ENCODE measurements around the gene FUOM.

FUOM gene

GRCh38 chr10:133384071-133384470 lies 26.3 kb upstream of the FUOM start:
- H3K9ac ChIP-seq: peak overlapping the region in 4 of 11 experiments; percentile 26 to 47 (median 31); a peak in 3 of 22 replicates
- H3K4me3 ChIP-seq: no peak overlapping the region
- no peak for TF ChIP-seq Cebpa-rat (IDR thresholded peaks at IDR 0.05)
- H3K4me1 ChIP-seq: peaks cover 31 to 80% (median 58%) of the 10 kb centered on the region in 10 experiments
- peaks cover 0 to 9% (median 0%) of the 10 kb centered on the region in 11 experiments; a peak in 3 of 22 replicates for H4K20me1 ChIP-seq
- H3K9me3 ChIP-seq (replicated peaks in 1 of 11): no peaks in the 10 kb centered on the region
- peaks cover 0 to 7% (median 0%) of the 10 kb centered on the region in 11 experiments; a peak in 1 of 22 replicates for H3K27me3 ChIP-seq
- peak overlapping the region in 2 of 11 experiments; percentile 36 to 46; a peak in 4 of 22 replicates for H3K27ac ChIP-seq
- H3K36me3 ChIP-seq: peaks cover 0 to 12% (median 0%) of the 10 kb centered on the region in 11 experiments; a peak in 1 of 22 replicates
- peak overlapping the region in 9 of 11 experiments; percentile 6 to 74 (median 56); a peak in 16 of 22 replicates for H3K4me2 ChIP-seq

- Histone ChIP-seq H4K20me1 (peaks cover 0 to 9% (median 0%) of the 10 kb centered on the region in 11 experiments; a peak in 3 of 22 replicates), H3K4me1 (peaks cover 27 to 80% (median 55%) of the 10 kb centered on the region in 10 experiments), H3K4me3 (no peak overlapping the region), H3K4me2 (peak overlapping the region in 8 of 11 experiments; percentile 27 to 74 (median 60); a peak in 15 of 22 replicates), H3K27ac (peak overlapping the region in 2 of 11 experiments; percentile 36 to 46; a peak in 3 of 22 replicates), H3K9ac (peak overlapping the region in 3 of 11 experiments; percentile 26 to 47 (median 35); a peak in 2 of 22 replicates), H3K9me3 (replicated peaks in 1 of 11) (no peaks in the 10 kb centered on the region), H3K36me3 (peaks cover 0 to 12% (median 0%) of the 10 kb centered on the region in 11 experiments; a peak in 1 of 22 replicates), H3K27me3 (peaks cover 0 to 7% (median 0%) of the 10 kb centered on the region in 11 experiments; a peak in 1 of 22 replicates)
- no peak for TF ChIP-seq Cebpa-rat (IDR thresholded peaks at IDR 0.05)
Observed at GRCh38 chr10:133383551-133383950, 25.7 kb upstream of the FUOM start.

- Histone ChIP-seq H4K20me1 (peaks cover 0 to 9% (median 0%) of the 10 kb centered on the region in 11 experiments; a peak in 3 of 22 replicates), H3K9ac (no peak overlapping the region; a peak in 1 of 22 replicates), H3K4me2 (peak overlapping the region; percentile 77 to 99 (median 96)), H3K36me3 (peaks cover 0 to 12% (median 0%) of the 10 kb centered on the region in 11 experiments; a peak in 1 of 22 replicates), H3K4me3 (no peak overlapping the region), H3K27me3 (peaks cover 0 to 7% (median 0%) of the 10 kb centered on the region in 11 experiments; a peak in 1 of 22 replicates), H3K9me3 (replicated peaks in 1 of 11) (no peaks in the 10 kb centered on the region), H3K4me1 (peaks cover 30 to 76% (median 55%) of the 10 kb centered on the region in 10 experiments), H3K27ac (no peak overlapping the region)
- TF ChIP-seq Cebpa-rat (IDR thresholded peaks at IDR 0.05): no peak
Observed at GRCh38 chr10:133381036-133381435, 23.2 kb upstream of the FUOM start.

- H3K9ac ChIP-seq: peak overlapping the region; percentile 63 to 87 (median 76); a peak in 20 of 22 replicates
- H3K4me1 ChIP-seq: peaks cover 30 to 73% (median 57%) of the 10 kb centered on the region in 10 experiments
- H3K4me2 ChIP-seq: peak overlapping the region; percentile 91 to 99 (median 96)
- no peak for TF ChIP-seq Cebpa-rat (IDR thresholded peaks at IDR 0.05)
- no peaks in the 10 kb centered on the region for H3K9me3 ChIP-seq (replicated peaks in 1 of 11)
- H3K36me3 ChIP-seq: peaks cover 0 to 12% (median 0%) of the 10 kb centered on the region in 11 experiments; a peak in 1 of 22 replicates
- H3K4me3 ChIP-seq: peak overlapping the region; percentile 69 to 90 (median 76)
- peaks cover 0 to 7% (median 0%) of the 10 kb centered on the region in 11 experiments; a peak in 1 of 22 replicates for H3K27me3 ChIP-seq
- peak overlapping the region in 6 of 11 experiments; percentile 40 to 64 (median 54); a peak in 6 of 22 replicates for H3K27ac ChIP-seq
- H4K20me1 ChIP-seq: peaks cover 0 to 9% (median 0%) of the 10 kb centered on the region in 11 experiments; a peak in 3 of 22 replicates
Observed at GRCh38 chr10:133379801-133380666, 22.2 kb upstream of the FUOM start.

GRCh38 chr10:133379152-133379800 lies 21.5 kb upstream of the FUOM start, which contains the start of gene PAOX:
TSS of gene PAOX (plus strand) at chr10:133379262. CDS start at chr10:133379317, 55 bp downstream.
- Histone ChIP-seq H3K27ac (peak within 1 kb of the TSS; percentile 40 to 64 (median 59); a peak in 19 of 22 replicates), H3K4me3 (peak within 1 kb of the TSS; percentile 69 to 90 (median 80)), H3K4me2 (peak within 1 kb of the TSS; percentile 95 to 100 (median 98)), H4K20me1 (peaks cover 0 to 9% (median 0%) of the 10 kb centered on the region in 11 experiments; a peak in 3 of 22 replicates), H3K9ac (peak within 1 kb of the TSS; percentile 70 to 87 (median 79)), H3K4me1 (peaks cover 35 to 74% (median 58%) of the 10 kb centered on the region in 10 experiments), H3K36me3 (peaks cover 0 to 12% (median 0%) of the 10 kb centered on the region in 11 experiments; a peak in 1 of 22 replicates), H3K27me3 (peaks cover 0 to 7% (median 0%) of the 10 kb centered on the region in 11 experiments; a peak in 1 of 22 replicates), H3K9me3 (replicated peaks in 1 of 11) (no peaks in the 10 kb centered on the region)
- no peak for TF ChIP-seq Cebpa-rat (IDR thresholded peaks at IDR 0.05)

- Histone ChIP-seq H3K4me2 (peak overlapping the region; percentile 93 to 100 (median 96)), H4K20me1 (peaks cover 0 to 9% (median 0%) of the 10 kb centered on the region in 11 experiments; a peak in 3 of 22 replicates), H3K4me1 (peaks cover 38 to 71% (median 55%) of the 10 kb centered on the region in 10 experiments), H3K4me3 (peak overlapping the region; percentile 67 to 88 (median 72)), H3K27me3 (peaks cover 0 to 7% (median 0%) of the 10 kb centered on the region in 11 experiments; a peak in 1 of 22 replicates), H3K36me3 (0 out of 22 replicates have a peak, but pooled peaks cover 0 to 6% (median 0%) of the 10 kb centered on the region in 11 experiments), H3K9me3 (replicated peaks in 1 of 11) (no peaks in the 10 kb centered on the region), H3K9ac (peak overlapping the region; percentile 64 to 83 (median 76)), H3K27ac (peak overlapping the region in 8 of 11 experiments; percentile 42 to 63 (median 56); a peak in 17 of 22 replicates)
- TF ChIP-seq Cebpa-rat (IDR thresholded peaks at IDR 0.05): no peak
Observed at GRCh38 chr10:133378251-133379096, 20.7 kb upstream of the FUOM start.

- peaks cover 38 to 64% (median 54%) of the 10 kb centered on the region in 10 experiments for H3K4me1 ChIP-seq
- no peak for TF ChIP-seq Cebpa-rat (IDR thresholded peaks at IDR 0.05)
- H3K36me3 ChIP-seq: 0 out of 22 replicates have a peak, but pooled peaks cover 0 to 4% (median 0%) of the 10 kb centered on the region in 11 experiments
- no peaks in the 10 kb centered on the region for H3K9me3 ChIP-seq (replicated peaks in 1 of 11)
- H3K4me2 ChIP-seq: peak overlapping the region; percentile 93 to 100 (median 96)
- peak overlapping the region; percentile 64 to 83 (median 76) for H3K9ac ChIP-seq
- H3K27me3 ChIP-seq: peaks cover 0 to 7% (median 0%) of the 10 kb centered on the region in 11 experiments; a peak in 1 of 22 replicates
- peak overlapping the region in 7 of 11 experiments; percentile 3 to 63 (median 46); a peak in 12 of 22 replicates for H3K27ac ChIP-seq
- peaks cover 0 to 9% (median 0%) of the 10 kb centered on the region in 11 experiments; a peak in 3 of 22 replicates for H4K20me1 ChIP-seq
- H3K4me3 ChIP-seq: peak overlapping the region; percentile 67 to 88 (median 72)
Observed at GRCh38 chr10:133377818-133378250, 20.0 kb upstream of the FUOM start.

All from BLaER1 treated with 17β-estradiol and CSF1 and Interleukin-3, amounts not matched to agents 10 nM and 100 nM (cell line).